ENCODE measurements around the gene CCNE1.

DNA sequence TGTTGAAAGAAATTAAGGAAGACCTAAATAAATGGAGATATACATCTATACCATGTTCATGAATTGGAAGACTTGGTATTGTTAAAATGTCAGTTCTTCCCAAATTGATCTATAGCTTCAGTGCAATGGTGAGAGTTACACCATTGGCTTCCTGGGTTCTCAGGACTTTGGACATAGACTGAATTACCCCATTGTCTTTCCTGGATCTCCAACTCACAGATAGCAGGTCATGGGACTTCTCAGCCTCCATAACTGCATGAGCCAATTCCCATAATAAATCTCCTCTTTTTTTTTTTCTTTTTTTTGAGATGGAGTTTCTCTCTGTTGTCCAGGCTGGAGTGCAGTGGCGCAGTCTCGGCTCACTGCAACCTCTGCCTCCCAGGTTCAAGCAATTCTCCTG lies 38.7 kb downstream of the CCNE1 start:
- TF ChIP-seq U2AF2 (optimal IDR thresholded peaks at IDR 0.05; ENCODE audit: low read depth, low read length) (no peak), CHD1 (IDR thresholded peaks at IDR 0.05; ENCODE audit: low read length) (no peak), RFX5 (IDR thresholded peaks at IDR 0.05; ENCODE audit: low read depth, low read length) (no peak)
- TF ChIP-seq, protein P1, sequence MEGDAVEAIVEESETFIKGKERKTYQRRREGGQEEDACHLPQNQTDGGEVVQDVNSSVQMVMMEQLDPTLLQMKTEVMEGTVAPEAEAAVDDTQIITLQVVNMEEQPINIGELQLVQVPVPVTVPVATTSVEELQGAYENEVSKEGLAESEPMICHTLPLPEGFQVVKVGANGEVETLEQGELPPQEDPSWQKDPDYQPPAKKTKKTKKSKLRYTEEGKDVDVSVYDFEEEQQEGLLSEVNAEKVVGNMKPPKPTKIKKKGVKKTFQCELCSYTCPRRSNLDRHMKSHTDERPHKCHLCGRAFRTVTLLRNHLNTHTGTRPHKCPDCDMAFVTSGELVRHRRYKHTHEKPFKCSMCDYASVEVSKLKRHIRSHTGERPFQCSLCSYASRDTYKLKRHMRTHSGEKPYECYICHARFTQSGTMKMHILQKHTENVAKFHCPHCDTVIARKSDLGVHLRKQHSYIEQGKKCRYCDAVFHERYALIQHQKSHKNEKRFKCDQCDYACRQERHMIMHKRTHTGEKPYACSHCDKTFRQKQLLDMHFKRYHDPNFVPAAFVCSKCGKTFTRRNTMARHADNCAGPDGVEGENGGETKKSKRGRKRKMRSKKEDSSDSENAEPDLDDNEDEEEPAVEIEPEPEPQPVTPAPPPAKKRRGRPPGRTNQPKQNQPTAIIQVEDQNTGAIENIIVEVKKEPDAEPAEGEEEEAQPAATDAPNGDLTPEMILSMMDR (IDR thresholded peaks at IDR 0.05 in 2 of 3, conservative IDR thresholded peaks at IDR 0.05 in 1 of 3; ENCODE audit: insufficient read depth in 2 of 3, low read depth in 1 of 3, low read length in 3 of 3) = no peak
